LHCN-M2 (cell line): ENCODE results near the gene NLRP9. TPM values are rescaled to one million over a fixed set of nuclear protein-coding genes. Genes with fewer than 3 reads are reported as not detected.
"Not testable (repeated sequence)": the region's sequence is repeated elsewhere in the genome, so short reads cannot be mapped to it uniquely, and the experiment has no call there.

Experiments
- DNase-seq: peaks from one replicate; pipeline ENCODE4 v3.0.0-alpha.2; 2012; ENCODE audit warnings: low read depth
- polyA plus RNA-seq: library from polyadenylated mRNA; unstranded; fragments of >200 nt; gene quantifications from one replicate; pipeline ENCODE4 v1.2.1, GENCODE V29; 2012; ENCODE audit warnings: missing spikeins
- total RNA-seq: library from RNA; depleted of rRNA; stranded (reverse); fragments of >200 nt; gene quantifications from 2 replicates; pipeline ENCODE4 v1.2.3, GENCODE V29; 2014; rRNA removed

Gene NLRP9
- not detected in 2 replicates for total RNA-seq
- polyA plus RNA-seq: not detected

- no peak for DNase-seq
Observed at GRCh38 chr19:55738302-55738701, at the start of gene NLRP9. Gene NLRP9, minus strand, starts transcription at chr19:55738402. Its CDS starts 28 bp downstream, at chr19:55738374.

DNA sequence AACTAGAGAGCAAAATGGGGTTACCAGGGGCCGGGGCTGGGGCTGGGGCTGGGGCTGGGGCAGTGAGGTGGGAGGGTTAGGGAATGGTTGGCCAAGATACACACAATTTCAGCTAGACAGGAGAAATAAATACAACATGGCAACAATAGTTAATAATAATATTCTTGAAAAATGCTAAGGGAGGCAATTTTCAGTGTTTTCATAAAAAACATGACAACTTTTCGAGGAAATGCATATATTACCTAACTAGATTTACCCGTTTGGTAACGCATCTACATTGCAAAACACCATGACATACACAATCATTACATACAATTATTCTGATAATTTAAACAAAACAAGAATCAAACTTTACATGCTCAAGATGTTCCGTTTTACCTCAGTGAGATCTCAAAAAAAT, 42.9 kb upstream of the NLRP9 start:
- no peak for DNase-seq

GRCh38 chr19:55778331-55778730, 40.1 kb upstream of the NLRP9 start:
- DNase-seq: no peak

- DNase-seq: no peak
Observed at GRCh38 chr19:55777528-55777927, 39.3 kb upstream of the NLRP9 start.

GRCh38 chr19:55769632-55770031, 31.4 kb upstream of the NLRP9 start:
- not testable (repeated sequence) for DNase-seq

- not testable (repeated sequence) for DNase-seq
Observed at GRCh38 chr19:55768818-55769217, 30.6 kb upstream of the NLRP9 start, which contains the start of gene RFPL4AL1. Gene RFPL4AL1, plus strand, starts transcription at chr19:55769118. Its CDS starts 2,687 bp downstream, at chr19:55771805.

- peak; percentile 29 for DNase-seq
Observed at GRCh38 chr19:55766466-55766865, 28.3 kb upstream of the NLRP9 start.

DNA sequence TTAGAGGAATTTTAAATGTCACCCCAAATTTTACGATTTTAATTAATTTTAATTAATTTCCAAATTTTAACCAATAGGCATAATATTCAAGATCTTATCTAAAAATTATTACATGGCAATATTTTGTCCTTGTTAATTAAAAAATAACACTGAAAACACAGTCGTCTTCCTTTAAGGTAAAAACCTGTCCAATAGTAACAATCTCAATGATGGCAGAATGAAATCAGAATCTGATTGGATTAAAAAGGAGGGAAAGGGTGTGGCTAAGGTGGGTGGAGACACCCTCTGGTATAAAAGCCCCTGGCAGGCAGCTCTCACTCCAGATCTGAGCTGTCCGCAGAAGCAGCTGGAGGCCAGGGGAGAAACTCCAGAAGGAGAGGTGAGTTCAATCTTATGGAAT, 20.6 kb upstream of the NLRP9 start, which contains the start of gene RFPL4A:
TSS of gene RFPL4A (plus strand) at position 301 of the 400 bp plus-strand sequence. CDS start 2,704 bp downstream, outside the sequence.
- DNase-seq: not testable (repeated sequence)

- DNase-seq: not testable (repeated sequence)
Observed at GRCh38 chr19:55756808-55757207, 18.6 kb upstream of the NLRP9 start.

DNA sequence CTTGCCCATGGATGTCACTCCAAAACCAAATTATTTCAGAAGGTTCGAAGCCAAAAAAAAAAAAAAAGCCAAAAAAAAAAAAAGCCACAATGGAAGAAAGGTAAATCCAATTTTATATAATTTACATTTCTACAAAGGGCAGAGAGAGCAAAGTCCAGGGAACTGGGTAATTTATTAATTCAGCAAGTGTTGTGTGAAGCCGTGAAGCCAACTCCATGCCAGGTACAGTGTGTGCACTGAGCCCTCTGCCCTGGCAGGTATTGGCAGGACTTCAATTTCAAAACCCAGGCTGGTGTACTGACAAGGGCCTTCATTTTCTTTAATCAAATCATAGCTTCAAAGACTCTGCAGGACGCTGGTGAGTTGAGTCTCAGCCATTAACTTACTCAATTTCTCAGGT, 15.2 kb upstream of the NLRP9 start:
- no peak for DNase-seq

GRCh38 chr19:55750715-55751114, 12.5 kb upstream of the NLRP9 start:
- DNase-seq: no peak

DNA sequence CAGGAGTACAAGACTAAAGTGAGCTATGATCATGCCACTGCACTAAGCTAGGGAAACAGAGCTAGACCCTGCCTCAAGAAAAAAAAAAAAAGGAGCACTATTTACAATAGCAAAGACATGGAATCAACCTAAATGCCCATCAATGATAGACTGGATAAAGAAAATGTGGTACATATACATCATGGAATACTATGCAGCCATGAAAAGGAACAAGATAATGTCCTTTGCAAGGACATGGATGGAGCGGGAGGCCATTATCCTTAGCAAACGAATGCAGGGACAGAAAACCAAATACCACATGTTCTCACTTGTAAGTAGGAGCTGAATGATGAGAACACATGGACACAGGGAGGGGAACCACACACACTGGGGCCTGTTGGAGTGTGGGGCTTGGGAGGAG, 7.8 kb downstream of the NLRP9 start:
- not testable (repeated sequence) for DNase-seq

DNA sequence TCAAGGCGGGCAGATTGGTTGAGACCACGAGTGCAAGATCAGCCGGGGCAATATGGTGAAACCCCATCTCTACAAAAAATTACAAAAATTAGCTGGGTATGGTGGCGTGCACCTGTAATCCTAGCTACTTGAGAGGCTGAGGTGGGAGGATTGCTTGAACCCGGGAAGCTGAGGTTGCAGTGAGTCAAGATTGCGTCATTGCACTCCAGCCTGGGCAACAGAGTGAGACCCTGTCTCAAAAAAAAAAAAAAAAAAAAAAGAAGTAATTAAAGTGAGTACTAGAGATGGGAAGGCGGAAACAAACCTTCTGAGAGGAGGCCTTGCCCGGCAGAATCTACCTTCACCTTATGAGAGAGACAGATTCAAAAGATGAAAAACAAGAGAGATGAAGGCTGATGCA, 14.7 kb downstream of the NLRP9 start:
- DNase-seq: no peak

GRCh38 chr19:55720801-55721200, 17.4 kb downstream of the NLRP9 start:
- no peak for DNase-seq

DNA sequence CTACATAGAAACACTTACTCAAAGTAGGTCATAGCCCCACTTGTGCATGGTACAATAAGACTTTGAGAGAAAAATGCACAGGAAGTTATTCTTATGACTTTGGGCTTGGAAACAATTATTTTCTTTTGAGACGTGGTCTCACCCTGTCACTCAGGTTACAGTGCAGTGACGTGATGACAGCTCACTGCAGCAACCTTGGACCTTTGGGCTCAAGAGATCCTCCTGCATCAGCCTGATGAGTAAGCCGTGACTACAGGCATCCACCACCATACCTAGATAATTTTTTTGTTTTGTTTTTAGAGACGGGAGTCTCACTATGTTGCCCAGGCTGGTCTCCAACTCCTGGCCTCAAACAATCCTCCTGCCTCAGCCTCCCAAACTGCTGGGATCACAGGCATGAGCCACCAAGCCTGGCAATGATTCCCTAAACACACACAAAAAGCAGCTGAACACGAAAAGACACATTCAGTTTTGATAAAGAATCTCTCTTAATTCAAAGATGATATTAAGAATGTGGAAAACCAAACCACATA, 17.9 kb downstream of the NLRP9 start:
- no peak for DNase-seq

- not testable (repeated sequence) for DNase-seq
Observed at GRCh38 chr19:55717879-55718711, 20.1 kb downstream of the NLRP9 start.

- no peak for DNase-seq
Observed at GRCh38 chr19:55717251-55717650, 21.0 kb downstream of the NLRP9 start.

- DNase-seq: no peak
Observed at GRCh38 chr19:55716531-55716930, 21.7 kb downstream of the NLRP9 start.

- no peak for DNase-seq
Observed at GRCh38 chr19:55712804-55713631, 25.2 kb downstream of the NLRP9 start.

DNA sequence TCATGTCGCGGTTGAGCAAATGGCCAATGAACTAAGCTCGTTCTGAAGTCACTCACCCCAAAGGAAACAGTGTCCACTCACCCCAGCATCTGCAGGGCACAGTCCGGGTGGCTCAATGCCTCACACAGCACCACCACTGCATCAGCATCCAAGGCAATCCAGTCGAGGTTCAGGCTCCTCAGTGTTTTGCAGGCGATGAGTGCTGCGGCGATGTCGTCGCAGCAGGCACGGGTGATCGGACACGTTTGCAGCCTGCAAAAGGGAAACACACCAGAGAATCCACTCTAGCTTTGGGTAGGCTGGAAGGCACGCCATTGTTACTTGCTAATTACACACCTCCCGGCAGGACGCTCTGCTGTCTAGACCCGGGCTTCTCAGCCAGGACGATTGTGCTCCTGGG, 26.5 kb downstream of the NLRP9 start:
- DNase-seq: no peak

DNA sequence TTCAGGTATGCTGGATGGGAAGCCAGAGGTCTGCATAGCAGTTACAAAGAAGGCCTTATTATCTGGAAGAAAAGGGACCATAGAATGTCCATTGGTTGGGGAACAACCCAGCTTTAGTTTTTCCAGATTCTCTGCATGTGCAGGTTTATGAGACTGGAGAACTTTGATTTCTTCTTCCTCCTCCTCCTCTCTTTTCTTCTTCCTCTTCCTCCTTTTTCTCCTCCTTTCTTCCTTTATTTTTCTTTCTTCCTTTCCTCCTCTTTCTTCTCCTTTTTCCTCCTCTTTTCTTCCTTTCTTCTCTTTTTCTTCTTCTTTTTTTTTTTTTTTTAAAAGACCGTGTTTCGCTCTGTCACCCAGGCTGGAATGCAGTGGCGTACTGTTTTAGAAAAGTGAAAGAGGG, 32.2 kb downstream of the NLRP9 start:
- DNase-seq: no peak
